Measurements from ENCODE around the gene ACOX3.

DNA sequence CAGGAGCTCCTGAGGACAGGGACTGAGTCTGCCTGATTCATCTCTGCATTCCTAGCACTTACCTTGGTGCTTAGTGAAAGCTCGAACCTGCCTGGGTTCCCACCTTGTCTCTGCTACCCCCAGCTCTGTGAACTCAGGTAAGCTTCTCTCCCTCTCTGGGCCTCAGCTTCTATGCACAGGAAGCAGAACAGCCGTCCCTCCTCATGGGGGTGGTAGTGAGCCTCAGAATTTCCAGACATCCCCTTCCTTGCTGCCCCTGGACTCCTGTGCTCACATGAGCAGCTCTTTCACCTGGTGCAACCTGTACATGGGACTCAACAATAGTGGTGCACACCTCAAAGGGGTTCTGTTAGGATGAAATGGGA, 120.2 kb downstream of the ACOX3 start:
- no peak for TF ChIP-seq MYC (IDR thresholded peaks at IDR 0.05; ENCODE audit: insufficient read depth, insufficient read length, insufficient replicate concordance, low read length, severe bottlenecking)
- TF ChIP-seq NR2C1 (IDR thresholded peaks at IDR 0.05): no peak
- TF ChIP-seq EZH2 (IDR thresholded peaks at IDR 0.05; ENCODE audit: borderline replicate concordance, control insufficient read depth, low read depth, low read length): no peak
- TF ChIP-seq, protein P1, sequence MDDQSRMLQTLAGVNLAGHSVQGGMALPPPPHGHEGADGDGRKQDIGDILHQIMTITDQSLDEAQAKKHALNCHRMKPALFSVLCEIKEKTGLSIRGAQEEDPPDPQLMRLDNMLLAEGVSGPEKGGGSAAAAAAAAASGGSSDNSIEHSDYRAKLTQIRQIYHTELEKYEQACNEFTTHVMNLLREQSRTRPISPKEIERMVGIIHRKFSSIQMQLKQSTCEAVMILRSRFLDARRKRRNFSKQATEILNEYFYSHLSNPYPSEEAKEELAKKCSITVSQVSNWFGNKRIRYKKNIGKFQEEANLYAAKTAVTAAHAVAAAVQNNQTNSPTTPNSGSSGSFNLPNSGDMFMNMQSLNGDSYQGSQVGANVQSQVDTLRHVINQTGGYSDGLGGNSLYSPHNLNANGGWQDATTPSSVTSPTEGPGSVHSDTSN (IDR thresholded peaks at IDR 0.05; ENCODE audit: insufficient replicate concordance, low read depth, low read length): no peak
- TF ChIP-seq, protein P2, sequence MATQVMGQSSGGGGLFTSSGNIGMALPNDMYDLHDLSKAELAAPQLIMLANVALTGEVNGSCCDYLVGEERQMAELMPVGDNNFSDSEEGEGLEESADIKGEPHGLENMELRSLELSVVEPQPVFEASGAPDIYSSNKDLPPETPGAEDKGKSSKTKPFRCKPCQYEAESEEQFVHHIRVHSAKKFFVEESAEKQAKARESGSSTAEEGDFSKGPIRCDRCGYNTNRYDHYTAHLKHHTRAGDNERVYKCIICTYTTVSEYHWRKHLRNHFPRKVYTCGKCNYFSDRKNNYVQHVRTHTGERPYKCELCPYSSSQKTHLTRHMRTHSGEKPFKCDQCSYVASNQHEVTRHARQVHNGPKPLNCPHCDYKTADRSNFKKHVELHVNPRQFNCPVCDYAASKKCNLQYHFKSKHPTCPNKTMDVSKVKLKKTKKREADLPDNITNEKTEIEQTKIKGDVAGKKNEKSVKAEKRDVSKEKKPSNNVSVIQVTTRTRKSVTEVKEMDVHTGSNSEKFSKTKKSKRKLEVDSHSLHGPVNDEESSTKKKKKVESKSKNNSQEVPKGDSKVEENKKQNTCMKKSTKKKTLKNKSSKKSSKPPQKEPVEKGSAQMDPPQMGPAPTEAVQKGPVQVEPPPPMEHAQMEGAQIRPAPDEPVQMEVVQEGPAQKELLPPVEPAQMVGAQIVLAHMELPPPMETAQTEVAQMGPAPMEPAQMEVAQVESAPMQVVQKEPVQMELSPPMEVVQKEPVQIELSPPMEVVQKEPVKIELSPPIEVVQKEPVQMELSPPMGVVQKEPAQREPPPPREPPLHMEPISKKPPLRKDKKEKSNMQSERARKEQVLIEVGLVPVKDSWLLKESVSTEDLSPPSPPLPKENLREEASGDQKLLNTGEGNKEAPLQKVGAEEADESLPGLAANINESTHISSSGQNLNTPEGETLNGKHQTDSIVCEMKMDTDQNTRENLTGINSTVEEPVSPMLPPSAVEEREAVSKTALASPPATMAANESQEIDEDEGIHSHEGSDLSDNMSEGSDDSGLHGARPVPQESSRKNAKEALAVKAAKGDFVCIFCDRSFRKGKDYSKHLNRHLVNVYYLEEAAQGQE (IDR thresholded peaks at IDR 0.05; ENCODE audit: low read depth, low read length): no peak
